ENCODE data around the gene NMNAT1. TPM values are rescaled to one million over a fixed set of nuclear protein-coding genes. Genes with fewer than 3 reads are reported as not detected.

The NMNAT1 gene
- total RNA-seq, 4 donors from 2014 or later = 7.1 to 39.8 (median 17.9) TPM

DNA sequence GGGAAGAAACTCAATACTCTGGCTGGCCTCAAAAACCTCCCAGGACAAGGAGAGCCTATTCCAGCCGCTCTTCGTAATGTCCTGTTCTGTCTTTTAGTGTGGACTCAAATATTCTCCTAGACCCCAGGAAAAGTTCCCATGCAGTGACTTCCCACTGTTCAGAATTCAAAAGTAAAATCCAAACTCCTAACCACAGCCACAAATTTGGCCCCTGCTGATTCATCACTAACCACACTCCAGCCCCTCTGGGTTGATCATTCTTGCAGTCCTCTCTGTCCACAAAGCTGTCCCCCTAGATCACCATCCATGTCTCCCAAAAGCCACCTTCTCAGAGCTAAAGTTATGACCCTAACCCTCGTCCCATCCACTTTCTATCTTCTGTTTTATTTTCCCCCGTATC lies 38.3 kb upstream of the NMNAT1 start:
- no peaks in the 10 kb centered on the region for H3K27me3 ChIP-seq
- no peaks in the 10 kb centered on the region for H3K9me3 ChIP-seq
- in situ Hi-C loops (cut with MboI; ENCODE audit: low pct_ligation_motif_present in 1 of 4, low pct_unique_long_range_greater_than_20kb in 1 of 4, low sequenced_read_pairs in 3 of 4) = no loop called here
- TF ChIP-seq POLR2A (IDR thresholded peaks at IDR 0.05) (no peak), EP300 (IDR thresholded peaks at IDR 0.05; ENCODE audit: low read depth) (no peak), POLR2AphosphoS5 (IDR thresholded peaks at IDR 0.05) (no peak)
- TF ChIP-seq, protein P1, sequence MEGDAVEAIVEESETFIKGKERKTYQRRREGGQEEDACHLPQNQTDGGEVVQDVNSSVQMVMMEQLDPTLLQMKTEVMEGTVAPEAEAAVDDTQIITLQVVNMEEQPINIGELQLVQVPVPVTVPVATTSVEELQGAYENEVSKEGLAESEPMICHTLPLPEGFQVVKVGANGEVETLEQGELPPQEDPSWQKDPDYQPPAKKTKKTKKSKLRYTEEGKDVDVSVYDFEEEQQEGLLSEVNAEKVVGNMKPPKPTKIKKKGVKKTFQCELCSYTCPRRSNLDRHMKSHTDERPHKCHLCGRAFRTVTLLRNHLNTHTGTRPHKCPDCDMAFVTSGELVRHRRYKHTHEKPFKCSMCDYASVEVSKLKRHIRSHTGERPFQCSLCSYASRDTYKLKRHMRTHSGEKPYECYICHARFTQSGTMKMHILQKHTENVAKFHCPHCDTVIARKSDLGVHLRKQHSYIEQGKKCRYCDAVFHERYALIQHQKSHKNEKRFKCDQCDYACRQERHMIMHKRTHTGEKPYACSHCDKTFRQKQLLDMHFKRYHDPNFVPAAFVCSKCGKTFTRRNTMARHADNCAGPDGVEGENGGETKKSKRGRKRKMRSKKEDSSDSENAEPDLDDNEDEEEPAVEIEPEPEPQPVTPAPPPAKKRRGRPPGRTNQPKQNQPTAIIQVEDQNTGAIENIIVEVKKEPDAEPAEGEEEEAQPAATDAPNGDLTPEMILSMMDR (IDR thresholded peaks at IDR 0.05) = no peak
- 61 to 74% methylated on average over 2 to 4 of the region's 4 CpGs for WGBS, 2 donors (ENCODE audit: low coverage in 1 of 2)
- H3K27ac ChIP-seq = no peak overlapping the region
- H3K36me3 ChIP-seq = no peaks in the 10 kb centered on the region
- no peak for DNase-seq
- H3K4me3 ChIP-seq = no peak overlapping the region
- intact Hi-C loops (cut with DNase I; ENCODE audit: low total_unique reads) = no loop called here
- H3K4me1 ChIP-seq = peaks cover 0 to 35% (median 24%) of the 10 kb centered on the region in 4 donors

DNA sequence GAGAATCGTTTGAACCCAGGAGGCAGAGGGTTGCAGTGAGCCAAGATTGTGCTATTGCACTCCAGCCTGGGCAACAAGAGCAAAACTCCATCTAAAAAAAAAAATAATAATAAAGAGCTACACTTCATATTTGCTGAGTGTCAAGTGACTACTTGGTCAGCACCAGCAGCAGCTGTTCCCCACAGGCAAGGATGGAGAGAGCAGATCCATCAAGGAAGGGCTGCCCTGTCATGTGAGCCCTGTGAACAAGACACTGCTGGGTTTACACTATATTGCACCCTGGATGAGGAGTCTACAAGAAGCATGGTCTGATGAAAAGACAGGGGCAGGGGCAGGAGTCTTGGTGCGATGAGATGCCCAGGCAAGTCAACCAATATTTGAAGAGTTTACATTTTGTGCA lies 36.8 kb upstream of the NMNAT1 start:
- 73 to 85% methylated on average over 2 of the region's 2 CpGs for WGBS, 2 donors (ENCODE audit: low coverage in 1 of 2)
- TF ChIP-seq POLR2A (IDR thresholded peaks at IDR 0.05) (no peak), EP300 (IDR thresholded peaks at IDR 0.05; ENCODE audit: low read depth) (no peak), POLR2AphosphoS5 (IDR thresholded peaks at IDR 0.05) (no peak)
- TF ChIP-seq, protein P1 (IDR thresholded peaks at IDR 0.05) = no peak
- Histone ChIP-seq H3K4me1 (peaks cover 4 to 27% (median 18%) of the 10 kb centered on the region in 4 donors), H3K9me3 (no peaks in the 10 kb centered on the region), H3K4me3 (no peak overlapping the region), H3K27me3 (no peaks in the 10 kb centered on the region), H3K27ac (no peak overlapping the region), H3K36me3 (no peaks in the 10 kb centered on the region)
- intact Hi-C loops (cut with DNase I; ENCODE audit: low total_unique reads) (no loop called here), in situ Hi-C loops (cut with MboI; ENCODE audit: low pct_ligation_motif_present in 1 of 4, low pct_unique_long_range_greater_than_20kb in 1 of 4, low sequenced_read_pairs in 3 of 4) (no loop called here)
- no peak for DNase-seq

DNA sequence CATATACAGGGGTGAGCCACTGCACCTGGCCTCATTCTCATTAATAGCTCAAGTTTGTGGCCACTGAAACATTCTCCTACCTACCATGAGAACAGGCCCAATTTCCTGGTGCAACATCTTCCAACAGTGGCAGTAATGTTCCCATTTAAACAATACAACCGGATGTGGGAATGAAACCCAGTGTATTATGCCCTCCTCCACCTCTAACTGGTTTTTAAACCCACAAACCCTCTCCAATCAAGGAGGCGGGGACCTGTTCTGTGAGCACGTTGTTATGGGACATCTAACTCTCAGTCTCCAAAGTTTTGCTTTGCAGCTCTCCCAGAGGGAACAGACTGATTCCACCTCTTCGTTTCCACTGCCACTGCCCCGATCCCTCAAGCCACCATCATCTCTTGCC lies 35.8 kb upstream of the NMNAT1 start:
- no peaks in the 10 kb centered on the region for H3K9me3 ChIP-seq
- in situ Hi-C loops (cut with MboI; ENCODE audit: low pct_ligation_motif_present in 1 of 4, low pct_unique_long_range_greater_than_20kb in 1 of 4, low sequenced_read_pairs in 3 of 4) = no loop called here
- TF ChIP-seq, protein P1 (IDR thresholded peaks at IDR 0.05) = no peak
- no peak for TF ChIP-seq EP300 (IDR thresholded peaks at IDR 0.05; ENCODE audit: low read depth)
- TF ChIP-seq POLR2A (IDR thresholded peaks at IDR 0.05) = no peak
- TF ChIP-seq POLR2AphosphoS5 (IDR thresholded peaks at IDR 0.05) = no peak
- 63 to 69% methylated on average over 5 of the region's 5 CpGs for WGBS, 2 donors (ENCODE audit: low coverage in 1 of 2)
- no peaks in the 10 kb centered on the region for H3K27me3 ChIP-seq
- intact Hi-C loops (cut with DNase I; ENCODE audit: low total_unique reads) = no loop called here
- no peaks in the 10 kb centered on the region for H3K36me3 ChIP-seq
- H3K4me1 ChIP-seq = peaks cover 6 to 29% (median 25%) of the 10 kb centered on the region in 4 donors
- DNase-seq = no peak
- peak overlapping the region in 1 of 4 donors; percentile 10 for H3K27ac ChIP-seq
- H3K4me3 ChIP-seq = no peak overlapping the region

- TF ChIP-seq, protein P1 (IDR thresholded peaks at IDR 0.05) = no peak
- TF ChIP-seq POLR2A (IDR thresholded peaks at IDR 0.05) (no peak), POLR2AphosphoS5 (IDR thresholded peaks at IDR 0.05) (no peak), EP300 (IDR thresholded peaks at IDR 0.05; ENCODE audit: low read depth) (no peak)
- WGBS, 2 donors (ENCODE audit: low coverage in 1 of 2) = 59% methylated on average over 4 of the region's 4 CpGs; no CpG with 5 or more reads in 1 of the 2 donors
- in situ Hi-C loops (cut with MboI; ENCODE audit: low pct_ligation_motif_present in 1 of 4, low pct_unique_long_range_greater_than_20kb in 1 of 4, low sequenced_read_pairs in 3 of 4) (no loop called here), intact Hi-C loops (cut with DNase I; ENCODE audit: low total_unique reads) (no loop called here)
- H3K27ac ChIP-seq = peak overlapping the region in 3 of 4 donors; percentile 81 to 85 (median 83)
- H3K9me3 ChIP-seq = no peaks in the 10 kb centered on the region
- peaks cover 6 to 32% (median 26%) of the 10 kb centered on the region in 4 donors for H3K4me1 ChIP-seq
- peak overlapping the region in 3 of 4 donors; percentile 72 to 92 (median 72) for H3K4me3 ChIP-seq
- no peaks in the 10 kb centered on the region for H3K27me3 ChIP-seq
- H3K36me3 ChIP-seq = no peaks in the 10 kb centered on the region
- no peak for DNase-seq
Measured at GRCh38 chr1:9908871-9909233, 34.4 kb upstream of the NMNAT1 start.

Measured in transverse colon (tissue), 4 donors.